Urothelium cell line (cell line): ENCODE results near the gene LDAH.

Experiments
- DNase-seq: peaks from one replicate; pipeline ENCODE4 v3.0.0; 2011; ENCODE audit warnings: low spot score, mixed read lengths
- FAIRE-seq: peaks from 2 replicates; lab custom pipeline; 2011; peaks lifted over from hg19 to GRCh38; lab: Jason Lieb, UNC

The LDAH gene

GRCh38 chr2:20642055-20642971 is 180.6 kb downstream of the LDAH start:
- DNase-seq (peak; percentile 91), FAIRE-seq (peak; percentile 63)

GRCh38 chr2:20641123-20641985 is 181.5 kb downstream of the LDAH start:
- FAIRE-seq = peak; percentile 52
- DNase-seq = no peak

GRCh38 chr2:20640411-20641122 is 182.3 kb downstream of the LDAH start:
- no peak for DNase-seq
- peak; percentile 46 for FAIRE-seq

GRCh38 chr2:20638646-20639430 is 184.1 kb downstream of the LDAH start:
- FAIRE-seq (no peak), DNase-seq (no peak)

- DNase-seq (no peak), FAIRE-seq (no peak)
Measured at GRCh38 chr2:20638014-20638413, 184.9 kb downstream of the LDAH start.

GRCh38 chr2:20637147-20637546 is 185.8 kb downstream of the LDAH start:
- DNase-seq (no peak), FAIRE-seq (no peak)

GRCh38 chr2:20635675-20636584 is 187.0 kb downstream of the LDAH start:
- FAIRE-seq (no peak), DNase-seq (peak; percentile 88)

GRCh38 chr2:20635113-20635510 is 187.8 kb downstream of the LDAH start:
- DNase-seq = no peak
- no peak for FAIRE-seq

- FAIRE-seq = no peak
- peak; percentile 59 for DNase-seq
Measured at GRCh38 chr2:20634507-20635112, 188.3 kb downstream of the LDAH start.
